GM21423 (cell line): ENCODE measurements around the gene TJAP1.
"Not testable (repeated sequence)": the region's sequence is repeated elsewhere in the genome, so short reads cannot be mapped to it uniquely, and the experiment has no call there.

Experiments used
- ATAC-seq: cut with Tn5 transposase; IDR thresholded peaks from one replicate; pipeline ENCODE4 v1.9.1; 2021; ENCODE audit warnings: mild to moderate bottlenecking, moderate library complexity; ENCODE audit not compliant: unreplicated experiment

TJAP1 gene

DNA sequence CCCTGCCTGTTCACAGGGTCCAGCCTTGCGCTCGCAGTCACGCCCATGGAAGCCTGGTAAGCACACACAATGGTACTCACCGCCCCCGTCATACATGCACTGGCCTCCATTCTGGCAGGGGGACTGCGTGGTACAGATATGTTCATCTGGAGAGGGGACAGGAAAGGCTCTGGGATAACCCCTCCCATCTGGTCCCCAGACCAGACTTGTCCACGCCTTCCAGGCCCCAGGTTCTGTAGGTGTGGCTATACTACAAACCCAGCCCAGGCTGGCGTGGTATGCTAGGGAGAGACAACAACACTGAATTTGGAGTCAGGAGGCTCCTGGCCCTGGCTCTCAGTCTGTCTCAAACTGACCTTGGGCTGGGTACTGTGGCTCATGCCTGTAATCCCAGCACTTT is 25.4 kb upstream of the TJAP1 start:
- no peak for ATAC-seq

DNA sequence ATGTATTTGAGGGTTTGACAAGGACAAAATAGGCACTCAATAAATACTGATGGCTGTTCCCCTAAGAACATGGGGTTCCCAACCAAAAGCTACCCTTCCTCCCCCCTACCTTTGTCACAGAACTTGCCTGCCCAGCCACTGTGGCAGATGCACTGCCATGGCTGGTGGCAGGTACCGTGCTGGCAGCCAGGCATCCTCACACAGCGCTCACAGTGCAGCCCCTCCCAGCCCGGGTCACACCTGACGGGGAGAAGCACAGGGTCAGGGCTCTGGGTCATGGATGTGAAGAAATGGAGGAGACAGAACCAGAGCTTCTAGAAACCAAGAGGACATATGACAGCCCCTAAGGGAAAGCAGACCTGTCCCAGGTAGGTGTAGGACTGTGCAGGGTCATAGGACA is 24.5 kb upstream of the TJAP1 start:
- no peak for ATAC-seq

DNA sequence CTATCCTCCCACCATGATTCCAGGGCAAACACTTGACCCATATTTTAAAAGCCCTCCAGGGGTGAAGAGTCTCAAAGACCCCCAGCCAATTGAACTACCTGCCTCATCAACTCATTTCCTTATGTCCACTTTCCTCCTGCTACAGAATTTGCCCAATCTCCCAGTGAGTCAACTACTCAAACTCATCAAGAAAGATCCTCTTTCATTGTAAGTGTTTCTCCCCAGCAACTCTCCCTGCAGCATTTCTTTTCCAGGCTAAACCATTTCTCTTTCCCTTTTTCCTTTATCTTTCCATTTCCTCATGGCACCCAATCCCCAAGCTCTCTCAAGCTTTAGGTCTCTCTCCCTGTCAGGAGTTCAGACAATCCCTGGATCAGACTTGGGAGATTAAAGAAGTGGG is 23.5 kb upstream of the TJAP1 start:
- ATAC-seq = no peak

DNA sequence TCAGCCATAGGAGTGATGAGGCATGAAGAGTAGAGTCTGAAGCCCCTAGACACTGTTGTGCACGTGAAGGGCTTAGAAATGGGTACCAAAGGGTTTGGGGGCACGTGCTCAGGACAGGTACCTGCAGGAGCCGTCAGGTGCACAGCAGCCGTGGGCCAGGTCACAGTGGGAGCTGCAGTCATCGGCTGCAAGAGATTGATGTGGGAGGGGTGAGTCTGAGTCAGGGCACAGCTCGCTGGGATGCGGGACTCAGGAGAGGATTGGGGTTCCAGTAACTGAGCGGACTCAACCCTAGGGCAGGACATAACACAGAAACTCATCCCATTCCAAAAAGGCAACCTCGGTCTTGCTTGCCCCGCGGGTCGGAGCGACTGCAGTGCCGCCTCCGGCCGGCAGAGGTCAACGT is 23.1 kb upstream of the TJAP1 start:
- no peak for ATAC-seq

DNA sequence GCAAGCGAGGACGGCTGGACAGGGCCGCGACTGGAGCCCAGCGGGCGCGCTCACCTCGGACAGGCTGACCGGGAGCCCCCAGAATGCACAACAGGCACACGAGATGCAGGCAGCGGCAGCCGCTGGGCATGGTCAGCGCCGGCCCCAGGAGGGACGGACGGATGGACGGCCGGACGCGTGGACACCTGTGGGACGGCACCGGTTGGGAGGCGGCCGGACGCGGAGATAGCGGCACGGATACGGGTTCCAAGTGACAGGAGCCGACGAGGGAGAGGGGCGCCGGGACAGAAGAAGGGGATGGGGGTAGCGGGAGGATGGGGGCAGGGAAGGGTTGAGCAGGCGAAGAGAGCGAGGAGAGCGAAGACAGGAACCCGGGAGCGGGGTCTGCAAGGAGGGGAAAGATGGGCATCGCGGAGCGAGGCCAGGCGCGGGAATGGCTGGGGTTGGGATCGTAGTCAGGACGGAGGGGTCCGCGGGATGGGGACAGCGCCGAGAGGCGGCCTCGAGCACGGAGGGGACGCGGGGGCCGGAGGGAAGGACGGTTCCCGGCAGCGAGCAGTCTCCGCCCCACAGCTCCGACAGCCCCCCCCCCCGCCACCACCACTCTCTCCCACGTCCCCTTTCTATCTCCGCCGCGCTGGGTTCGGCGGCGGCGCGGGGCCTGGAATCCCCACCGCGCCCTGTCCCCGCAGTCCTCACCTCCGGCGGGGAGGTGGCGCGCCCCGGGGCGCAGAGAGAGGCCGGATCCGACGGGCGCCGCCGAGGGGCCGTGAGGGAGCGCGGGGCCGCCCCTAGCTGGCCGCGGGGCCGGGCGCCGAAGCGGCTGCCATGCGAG is 22.5 kb upstream of the TJAP1 start:
- ATAC-seq = no peak

DNA sequence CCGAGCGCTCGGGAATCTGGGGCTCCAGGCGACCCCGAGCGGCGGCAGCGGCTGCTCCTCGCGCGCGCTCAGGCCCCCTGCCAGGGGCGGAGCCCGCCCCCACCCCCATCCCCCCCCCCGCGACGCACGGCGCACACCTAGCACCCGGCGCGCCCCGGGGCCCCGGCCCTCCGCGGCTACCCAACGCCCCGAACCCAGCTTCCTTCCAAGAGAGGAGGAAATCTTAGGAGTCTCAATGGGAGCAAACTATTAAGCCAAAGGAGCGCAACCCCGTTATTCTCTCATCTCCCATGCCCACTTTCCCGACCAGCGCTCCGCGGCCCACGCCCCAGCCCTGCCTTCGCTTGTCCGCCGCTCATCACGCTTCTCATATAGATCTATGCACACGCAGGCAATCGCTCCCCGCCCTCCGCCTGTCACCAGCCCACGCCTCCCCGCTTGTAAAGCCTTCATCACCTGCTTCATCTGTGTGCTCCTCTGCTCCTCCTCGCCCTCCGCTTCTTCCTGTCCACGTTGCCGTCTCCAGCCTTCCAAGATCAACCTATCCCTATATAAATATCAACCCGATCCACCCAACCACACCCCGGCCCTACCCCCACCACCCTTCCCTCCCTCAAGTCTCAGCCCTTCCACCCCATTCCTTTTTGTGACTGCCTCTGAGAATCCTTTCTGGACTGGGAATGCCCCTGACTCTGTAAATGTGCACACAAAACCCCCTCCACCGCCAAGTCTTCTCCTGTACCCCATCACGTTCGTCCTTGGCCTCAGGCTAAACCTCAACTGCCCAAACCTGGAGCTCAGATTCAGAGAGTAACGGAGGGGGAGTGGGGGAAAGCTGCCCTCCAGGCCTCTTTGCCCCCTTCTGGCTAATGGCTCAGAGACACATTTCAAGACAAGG is 21.6 kb upstream of the TJAP1 start, which contains the start of gene DLK2:
TSS of gene DLK2 (minus strand) at position 18 of the 898 bp plus-strand sequence. CDS start 723 bp downstream, outside the sequence.
- no peak for ATAC-seq

DNA sequence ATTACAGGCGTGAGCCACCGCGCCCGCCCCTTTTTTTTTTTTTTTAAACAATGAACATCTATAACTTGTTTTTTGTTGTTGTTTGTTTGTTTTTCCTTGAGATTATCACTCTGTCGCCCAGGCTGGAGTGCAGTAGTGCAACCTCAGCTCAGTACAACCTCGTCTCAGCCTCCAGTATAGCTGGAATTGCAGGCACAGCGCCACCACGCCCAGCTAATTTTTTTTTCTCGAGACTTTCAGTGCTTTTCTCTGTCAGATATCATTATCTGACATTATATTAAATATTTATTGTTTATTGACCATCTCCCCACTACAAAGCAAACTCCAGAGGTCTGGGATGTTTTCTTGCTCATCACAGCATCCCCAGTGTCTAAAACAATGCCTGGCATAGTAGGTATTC is 19.7 kb upstream of the TJAP1 start:
- no peak for ATAC-seq

DNA sequence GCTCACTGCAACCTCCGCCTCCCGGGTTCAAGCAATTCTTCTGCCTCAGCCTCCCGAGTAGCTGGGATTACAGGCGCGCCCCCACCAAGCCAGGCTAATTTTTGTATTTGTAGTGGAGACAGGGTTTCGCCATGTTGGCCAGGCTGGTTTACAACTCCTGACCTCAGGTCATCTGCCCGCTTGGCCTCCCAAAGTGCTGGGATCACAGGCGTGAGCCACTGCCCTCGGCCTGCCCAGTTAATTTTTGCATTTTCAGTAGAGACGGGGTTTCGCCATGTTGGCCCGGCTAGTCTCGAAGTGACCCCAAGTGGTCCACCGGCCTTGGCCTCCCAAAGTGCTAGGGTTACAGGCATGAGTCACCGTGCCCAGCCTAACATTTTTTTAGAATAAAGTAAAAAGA is 19.2 kb upstream of the TJAP1 start:
- not testable (repeated sequence) for ATAC-seq

DNA sequence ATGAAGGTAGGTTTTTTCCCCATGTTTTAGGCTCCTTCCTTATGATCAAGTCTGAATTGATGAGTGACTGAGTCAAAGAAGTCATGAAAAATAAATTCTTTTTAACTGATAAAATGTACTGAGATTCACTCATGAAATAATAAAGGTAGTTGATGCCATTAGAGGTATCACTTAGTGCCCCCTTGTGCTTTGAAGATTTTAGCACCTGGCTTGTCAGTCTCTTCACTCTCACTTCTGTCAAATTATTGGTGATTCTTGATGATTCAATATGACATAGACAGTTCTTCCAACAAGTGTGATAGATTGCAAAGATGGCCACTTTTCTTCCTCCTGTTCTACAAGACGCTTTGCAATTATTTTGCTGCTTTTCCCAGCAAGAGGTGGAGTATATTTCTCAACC is 17.8 kb upstream of the TJAP1 start:
- no peak for ATAC-seq

DNA sequence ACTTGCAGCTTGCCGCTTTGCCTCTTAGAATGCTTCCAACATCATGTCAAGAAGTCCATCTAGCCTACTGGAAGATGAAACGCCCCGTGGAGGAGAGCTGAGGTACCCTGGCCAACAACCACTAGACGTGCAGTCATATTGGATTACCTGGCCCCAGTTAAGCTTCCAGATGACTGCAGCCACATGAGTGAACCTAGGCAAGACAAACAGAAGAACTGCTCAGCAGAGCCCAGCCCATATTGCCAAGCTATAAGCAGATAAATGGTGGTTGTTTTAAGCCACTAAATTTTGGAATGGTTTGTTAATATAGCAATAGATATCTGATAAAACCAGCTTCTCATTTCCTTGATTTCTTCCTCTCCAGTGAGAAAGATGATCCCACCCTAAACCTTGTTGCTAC is 17.3 kb upstream of the TJAP1 start:
- no peak for ATAC-seq

DNA sequence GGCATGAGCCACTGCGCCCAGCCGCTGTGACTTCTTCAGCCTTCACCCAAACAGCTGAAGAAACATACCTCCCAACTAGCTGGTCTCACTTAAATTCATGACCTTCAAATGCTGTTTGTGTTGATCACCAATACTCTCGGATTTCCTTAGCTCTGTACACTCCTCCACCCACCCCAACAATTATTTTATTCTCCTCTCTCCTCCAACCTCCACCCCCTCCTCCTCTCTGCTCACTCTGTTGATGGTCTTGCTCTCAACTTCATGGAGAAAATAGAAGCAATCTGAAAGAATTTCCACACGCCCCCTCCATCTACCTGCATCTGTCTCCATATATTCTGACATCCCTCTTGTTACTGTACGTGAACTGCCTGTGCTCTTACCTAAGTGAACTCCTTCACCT is 15.4 kb upstream of the TJAP1 start:
- no peak for ATAC-seq

DNA sequence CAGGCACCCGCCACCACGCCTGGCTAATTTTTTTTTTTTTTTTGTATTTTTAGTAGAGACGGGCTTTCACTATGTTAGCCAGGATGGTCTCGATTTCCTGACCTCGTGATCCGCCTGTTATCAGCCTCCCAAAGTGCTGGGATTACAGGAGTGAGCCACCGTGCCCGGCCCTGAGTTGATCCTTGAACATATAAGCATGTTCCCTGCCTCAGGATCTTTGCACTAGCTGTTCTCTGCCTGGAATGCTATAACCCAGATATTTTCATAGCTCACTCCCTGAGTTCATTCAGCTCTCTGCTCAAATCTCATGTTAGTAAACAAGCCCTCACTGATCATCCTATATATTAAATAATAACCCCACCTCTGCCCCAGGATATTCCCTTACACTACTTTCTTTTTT is 13.0 kb upstream of the TJAP1 start:
- no peak for ATAC-seq

DNA sequence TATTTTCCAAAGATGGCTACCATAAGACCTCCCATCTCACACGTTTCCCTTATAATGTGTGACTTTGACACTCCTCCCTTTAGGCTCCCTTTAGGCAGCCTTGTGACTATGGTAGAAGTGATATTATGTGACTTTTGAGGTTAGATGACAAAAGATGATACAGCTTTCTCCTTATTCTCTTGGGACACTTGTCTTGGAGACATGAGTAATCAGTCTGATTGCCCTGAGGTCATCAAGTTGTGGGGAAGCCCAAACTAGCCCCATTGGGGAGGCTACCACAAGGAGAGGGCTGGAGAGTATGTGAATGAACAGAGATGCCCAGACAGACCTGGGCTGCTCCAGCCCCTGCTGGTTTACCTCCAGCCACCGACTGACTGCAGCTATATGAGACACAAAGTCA is 11.4 kb upstream of the TJAP1 start:
- no peak for ATAC-seq

DNA sequence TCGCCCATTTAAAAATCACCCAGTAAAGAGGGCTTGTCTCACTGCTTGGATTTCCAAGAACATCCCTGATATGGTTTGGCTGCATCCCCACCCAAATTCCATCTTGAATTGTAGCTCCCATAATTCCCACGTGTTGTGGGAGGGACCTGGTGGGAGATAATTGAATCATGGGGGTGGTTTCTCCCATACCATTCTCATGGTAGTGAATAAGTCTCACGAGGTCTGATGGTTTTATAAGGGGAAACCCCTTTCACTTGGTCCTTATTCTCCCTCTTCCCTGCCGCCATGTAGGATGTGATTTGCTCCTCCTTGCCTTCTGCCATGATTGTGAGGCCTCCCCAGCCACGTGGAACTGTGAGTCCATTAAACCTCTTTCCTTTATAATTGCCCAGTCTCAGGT is 10.1 kb upstream of the TJAP1 start:
- not testable (repeated sequence) for ATAC-seq

DNA sequence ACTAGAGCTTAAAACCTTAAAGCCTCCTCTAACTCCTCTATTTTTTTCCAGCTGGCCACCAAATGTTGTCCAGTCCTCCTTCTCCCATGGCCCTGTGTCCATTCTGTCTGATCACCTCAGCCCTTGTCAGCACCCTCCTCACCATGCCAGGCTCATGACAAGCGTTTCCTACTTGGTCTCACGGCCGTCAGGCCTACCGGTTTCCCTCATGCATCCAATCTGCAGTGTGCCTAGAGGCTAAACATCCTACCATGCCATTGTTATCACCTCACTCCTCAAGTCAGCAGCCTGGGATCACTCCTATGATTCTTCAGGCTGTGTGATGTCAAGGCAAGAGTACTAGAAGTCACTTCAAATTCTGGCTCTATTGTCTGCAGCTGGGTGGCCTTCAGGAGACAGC is 9.6 kb upstream of the TJAP1 start:
- ATAC-seq = no peak

DNA sequence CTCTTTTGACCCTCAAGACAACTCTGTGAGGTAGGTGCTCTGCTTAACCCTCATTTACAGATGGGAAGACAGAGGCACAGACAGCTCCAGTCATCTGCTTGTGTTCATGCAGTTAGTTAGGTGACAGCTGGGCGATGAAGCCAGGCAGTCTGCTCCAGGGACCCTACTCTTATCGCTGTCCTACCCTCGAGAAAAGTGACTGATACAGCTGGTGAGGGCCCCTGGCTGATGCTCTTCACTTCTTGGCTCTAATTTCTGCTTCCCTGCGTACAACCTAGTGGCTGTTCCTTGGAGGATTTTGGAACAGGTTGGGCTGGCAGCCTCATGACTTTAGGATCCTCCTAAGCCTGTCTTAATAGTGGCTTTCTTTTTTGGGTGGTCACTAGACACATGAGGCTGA is 9.1 kb upstream of the TJAP1 start:
- no peak for ATAC-seq

DNA sequence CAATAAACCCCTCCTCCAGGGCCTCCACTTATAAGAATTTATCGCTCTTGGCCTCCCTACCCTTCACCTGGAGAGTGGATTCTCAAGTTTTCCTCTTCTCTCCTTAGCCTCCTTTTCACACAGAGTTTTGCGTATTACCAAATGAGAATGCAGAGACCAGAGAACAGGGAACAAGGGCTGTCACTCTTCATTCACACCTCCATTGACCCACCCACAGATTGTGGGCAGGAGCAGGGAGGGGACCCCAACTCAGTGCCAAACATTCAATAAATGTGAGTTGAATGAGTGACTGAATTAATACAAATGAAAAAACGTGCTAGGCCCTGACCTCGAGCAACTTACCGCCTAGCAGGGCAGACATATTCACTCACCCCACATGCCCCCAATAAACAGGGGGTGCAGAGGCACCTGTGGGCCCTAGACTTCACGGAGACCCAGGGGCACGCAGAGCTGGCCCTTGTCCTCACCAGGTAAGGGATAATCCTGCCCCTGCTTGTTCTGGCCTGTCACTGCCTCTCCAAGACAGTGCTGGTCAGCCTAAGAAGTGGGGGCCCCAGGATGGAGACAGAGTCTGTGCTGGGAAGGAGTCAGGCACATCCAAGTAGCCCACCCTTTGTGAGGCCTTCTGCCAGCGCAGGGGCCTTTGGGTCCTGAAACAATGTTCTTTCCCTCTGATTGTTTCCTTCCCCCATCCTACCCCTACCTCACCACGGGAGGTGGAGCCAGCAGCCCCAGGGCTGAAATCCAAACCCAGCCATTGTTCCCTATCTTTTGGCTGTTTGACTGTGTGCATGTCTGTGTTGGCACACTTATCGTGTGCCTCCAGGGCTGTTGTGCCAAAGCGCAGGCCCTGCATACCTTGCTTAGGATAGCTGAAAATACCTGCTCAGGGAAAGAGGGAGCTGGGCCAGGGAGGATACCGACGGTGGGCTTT is 8.4 kb upstream of the TJAP1 start:
- ATAC-seq = no peak

DNA sequence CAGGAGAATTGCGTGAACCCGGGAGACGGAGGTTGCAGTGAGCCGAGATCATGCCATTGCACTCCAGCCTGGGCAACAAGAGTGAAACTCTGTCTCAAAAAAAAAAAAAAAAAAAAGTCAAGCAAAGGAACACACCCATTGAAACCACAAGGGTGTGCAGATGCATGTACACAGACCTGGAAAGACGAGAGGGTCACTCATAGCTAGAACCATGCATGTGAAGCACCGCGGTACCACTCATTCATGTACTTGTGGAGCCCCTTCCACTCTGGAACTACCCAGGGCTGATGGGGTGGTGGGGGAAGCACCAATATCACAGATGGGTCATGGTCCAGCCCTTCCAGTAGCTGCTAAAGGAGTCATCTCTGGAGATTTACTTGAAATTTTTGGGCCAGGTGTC is 7.4 kb upstream of the TJAP1 start:
- ATAC-seq = no peak

DNA sequence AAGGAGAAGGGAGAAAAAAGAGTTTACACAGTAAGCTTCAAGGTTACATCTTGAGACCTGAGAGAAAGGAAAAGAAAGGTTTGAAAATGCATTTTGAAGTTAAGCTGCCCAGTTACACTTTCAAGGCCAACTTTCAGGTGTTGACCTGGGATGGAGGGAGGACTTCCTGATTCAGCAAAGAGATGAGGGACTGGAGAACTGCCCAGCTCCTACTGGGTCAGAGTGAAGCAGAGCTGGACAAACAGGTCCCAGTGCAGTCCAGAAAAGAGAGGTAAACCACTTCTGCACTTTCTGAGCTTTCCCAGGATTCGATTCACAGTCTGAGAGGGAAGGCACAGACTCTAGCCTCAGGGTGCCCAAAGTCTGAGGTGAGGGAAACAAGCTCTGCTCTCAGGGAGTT is 6.0 kb upstream of the TJAP1 start:
- no peak for ATAC-seq

DNA sequence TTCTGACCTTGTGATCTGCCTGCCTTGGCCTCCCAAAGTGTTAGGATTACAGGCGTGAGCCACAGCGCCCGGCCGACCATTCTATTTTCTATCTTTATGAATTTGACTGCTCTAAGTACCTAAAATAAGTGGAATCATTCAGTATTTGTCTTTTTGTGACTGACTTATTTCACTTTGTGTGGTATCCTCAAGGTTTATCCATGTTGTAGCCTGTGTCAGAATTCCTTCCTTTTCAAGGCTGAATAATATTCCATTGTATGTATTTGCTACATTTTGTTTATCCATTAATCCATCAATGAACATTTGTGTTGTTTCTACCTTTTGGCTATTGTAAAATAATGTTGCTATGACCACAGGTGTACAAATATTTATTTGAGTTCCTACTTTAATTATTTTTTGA is 4.9 kb upstream of the TJAP1 start:
- ATAC-seq = no peak

DNA sequence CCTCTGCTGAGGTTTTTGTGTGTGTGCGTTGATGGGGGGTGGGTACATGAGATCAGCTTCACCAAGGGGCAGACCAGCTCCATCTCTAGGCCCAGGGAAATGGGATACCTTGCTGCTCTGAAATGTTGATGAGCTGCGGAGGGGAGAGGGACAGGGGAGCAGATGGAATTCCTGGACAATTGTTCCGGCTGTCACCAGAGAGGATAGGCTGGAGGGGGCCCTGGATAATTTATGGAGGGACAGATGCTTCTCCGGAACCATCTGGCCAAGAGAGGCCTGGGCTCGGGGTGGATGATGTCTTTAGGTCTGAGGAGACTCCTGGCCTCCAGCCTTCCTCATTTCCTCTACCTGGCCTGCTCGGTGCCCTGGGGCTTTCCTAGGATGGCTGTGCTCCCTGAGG is 1.9 kb upstream of the TJAP1 start:
- ATAC-seq = no peak
